GM13976 (cell line): ENCODE measurements around the gene IRX4.

ENCODE experiments used
- DNase-seq: peaks from one replicate; pipeline ENCODE4 v3.0.0; 2012; ENCODE audit warnings: low spot score
- in situ Hi-C: fragments of 300-500 bp; cut with MboI; formaldehyde crosslinking; loops from one replicate; pipeline ENCODE4 v1.12.0; 2022; ENCODE audit warnings: low sequenced_read_pairs, mixed read lengths, inconsistent platforms; ENCODE audit not compliant: unreplicated experiment
- TF ChIP-seq, protein P1 (sequence below): IDR thresholded peaks from 2 replicates; pipeline ENCODE4 v1.5.1; 2012; ENCODE audit warnings: borderline replicate concordance, mild to moderate bottlenecking; ENCODE audit not compliant: insufficient read depth; ENCODE audit errors: extremely low read depth, missing control alignments, control extremely low read depth

IRX4 gene

DNA sequence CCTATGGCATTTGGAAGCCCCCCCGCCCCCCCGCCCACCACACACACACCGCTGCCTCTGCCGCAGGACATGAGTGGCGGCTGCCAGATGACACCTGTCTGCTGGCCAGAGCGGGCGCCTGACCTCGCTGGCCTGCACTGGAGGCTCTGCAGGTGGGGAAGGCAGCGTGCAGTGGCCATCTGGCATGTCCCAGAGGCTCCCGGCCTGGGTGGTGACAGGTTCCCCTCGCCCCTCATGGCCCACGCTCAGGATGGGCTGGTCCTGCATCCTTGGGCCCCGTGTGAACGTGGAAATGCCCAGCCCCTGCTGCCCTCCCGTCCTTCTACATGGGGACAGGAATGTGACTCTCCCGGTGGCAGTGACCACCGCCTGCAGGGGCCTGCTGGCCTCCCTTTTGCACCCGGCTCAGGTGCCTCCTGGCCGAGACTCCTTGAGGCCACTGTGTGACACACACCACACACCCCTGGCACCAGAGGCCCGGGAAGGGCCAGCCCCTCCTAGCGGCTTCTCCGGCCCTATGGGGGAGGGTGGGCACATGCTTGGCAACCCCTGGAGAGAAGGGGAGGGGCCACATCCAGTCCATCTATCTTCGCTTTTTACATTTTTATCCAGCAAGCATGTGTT, 30.3 kb downstream of the IRX4 start:
- TF ChIP-seq, protein P1, sequence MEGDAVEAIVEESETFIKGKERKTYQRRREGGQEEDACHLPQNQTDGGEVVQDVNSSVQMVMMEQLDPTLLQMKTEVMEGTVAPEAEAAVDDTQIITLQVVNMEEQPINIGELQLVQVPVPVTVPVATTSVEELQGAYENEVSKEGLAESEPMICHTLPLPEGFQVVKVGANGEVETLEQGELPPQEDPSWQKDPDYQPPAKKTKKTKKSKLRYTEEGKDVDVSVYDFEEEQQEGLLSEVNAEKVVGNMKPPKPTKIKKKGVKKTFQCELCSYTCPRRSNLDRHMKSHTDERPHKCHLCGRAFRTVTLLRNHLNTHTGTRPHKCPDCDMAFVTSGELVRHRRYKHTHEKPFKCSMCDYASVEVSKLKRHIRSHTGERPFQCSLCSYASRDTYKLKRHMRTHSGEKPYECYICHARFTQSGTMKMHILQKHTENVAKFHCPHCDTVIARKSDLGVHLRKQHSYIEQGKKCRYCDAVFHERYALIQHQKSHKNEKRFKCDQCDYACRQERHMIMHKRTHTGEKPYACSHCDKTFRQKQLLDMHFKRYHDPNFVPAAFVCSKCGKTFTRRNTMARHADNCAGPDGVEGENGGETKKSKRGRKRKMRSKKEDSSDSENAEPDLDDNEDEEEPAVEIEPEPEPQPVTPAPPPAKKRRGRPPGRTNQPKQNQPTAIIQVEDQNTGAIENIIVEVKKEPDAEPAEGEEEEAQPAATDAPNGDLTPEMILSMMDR, result no peak
- DNase-seq, result no peak
- in situ Hi-C loops, result no loop called here

DNA sequence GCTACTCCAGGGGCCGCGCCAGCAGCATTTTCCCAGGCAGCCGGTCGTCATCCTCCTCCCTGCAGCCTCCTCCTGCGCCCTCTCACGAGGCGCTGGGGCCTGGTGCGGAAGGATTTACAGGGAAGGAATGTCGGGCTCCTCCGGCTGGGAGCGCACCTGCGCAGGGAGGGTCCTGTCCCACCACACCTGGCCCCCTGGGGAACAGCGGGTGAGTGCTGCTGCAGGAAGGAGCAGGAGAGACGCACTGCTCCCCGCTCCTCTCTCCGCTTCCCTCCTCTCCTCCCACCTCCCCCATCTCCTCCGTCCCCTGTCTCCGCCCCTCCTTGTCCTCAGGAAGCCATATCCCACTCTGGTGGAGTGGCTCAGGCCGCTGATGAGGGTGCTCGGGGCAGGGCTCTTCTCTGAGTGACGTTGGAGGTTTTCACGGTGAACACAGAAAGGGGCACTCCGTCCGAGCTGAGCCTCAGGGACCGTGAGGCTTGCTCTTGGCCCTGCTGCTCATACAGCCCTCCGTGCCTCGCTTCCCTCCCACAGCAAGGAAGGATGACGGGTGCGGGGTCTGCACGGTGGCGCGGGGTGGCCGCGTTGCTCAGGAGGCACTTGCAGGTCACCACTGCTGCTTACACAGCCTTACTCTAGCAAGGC, 31.3 kb downstream of the IRX4 start:
- in situ Hi-C loops, result no loop called here
- DNase-seq, result no peak
- TF ChIP-seq, protein P1, result no peak

DNA sequence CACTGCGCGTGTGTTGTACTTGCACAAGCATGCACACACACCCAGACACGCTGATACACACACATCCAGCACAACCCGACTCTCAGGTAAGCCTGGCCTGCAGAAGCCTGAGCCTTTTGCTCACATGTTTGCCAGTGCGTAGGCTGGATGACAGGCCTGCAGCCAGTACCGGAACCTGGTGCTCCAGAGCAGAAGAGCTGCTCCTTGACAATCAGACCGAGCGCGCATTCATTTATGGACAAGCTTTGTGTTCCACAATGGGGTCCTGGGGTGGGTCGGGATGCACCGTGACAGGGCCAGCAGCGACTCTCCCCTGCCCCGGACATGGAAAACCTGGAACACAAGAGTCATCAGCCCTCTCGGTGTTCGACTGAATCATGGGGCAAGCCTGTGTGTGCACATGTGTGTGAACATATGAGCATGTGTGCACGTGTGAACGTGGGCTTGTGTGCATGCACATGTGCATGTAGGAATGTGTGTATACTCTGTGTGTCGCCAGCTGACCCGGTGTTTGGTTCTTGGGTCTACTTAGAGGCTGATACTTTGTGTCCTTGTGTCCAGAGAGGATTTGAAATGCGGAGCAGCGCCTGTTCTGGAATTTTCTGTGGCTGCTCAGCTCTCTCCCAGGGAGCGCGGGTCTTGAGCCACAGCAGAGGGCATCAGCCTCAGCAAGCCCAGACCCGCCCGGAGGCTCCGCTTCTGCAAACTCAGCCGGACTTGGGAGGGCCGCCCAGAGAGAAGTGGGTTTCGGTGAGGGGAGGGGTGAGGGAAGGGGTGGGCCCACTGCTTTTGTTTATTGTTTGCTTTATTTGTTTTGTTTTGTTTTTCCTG, 32.2 kb downstream of the IRX4 start:
- TF ChIP-seq, protein P1, result no peak
- DNase-seq, result no peak
- in situ Hi-C loops, result no loop called here

DNA sequence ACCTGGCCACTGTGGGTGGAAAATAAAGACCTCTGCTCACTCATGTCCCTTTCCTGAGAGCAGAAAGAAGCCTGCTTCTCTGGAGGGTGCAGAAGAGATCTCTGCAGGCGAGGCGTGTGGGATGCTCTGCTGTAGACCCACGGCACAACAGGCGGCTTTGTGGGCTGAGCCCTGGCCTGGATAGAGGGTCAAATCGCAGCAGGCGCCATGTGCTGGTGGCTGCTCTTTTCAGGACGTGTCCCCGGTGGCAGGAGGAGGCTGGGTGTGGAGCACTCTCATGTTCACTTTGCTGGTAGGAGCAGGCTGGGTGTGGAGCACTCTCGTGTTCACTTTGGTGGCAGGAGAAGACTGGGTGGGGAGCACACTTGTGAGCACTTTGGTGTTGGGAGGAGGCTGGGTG, 35.1 kb downstream of the IRX4 start:
- TF ChIP-seq, protein P1, result no peak
- DNase-seq, result no peak
- in situ Hi-C loops, result no loop called here

DNA sequence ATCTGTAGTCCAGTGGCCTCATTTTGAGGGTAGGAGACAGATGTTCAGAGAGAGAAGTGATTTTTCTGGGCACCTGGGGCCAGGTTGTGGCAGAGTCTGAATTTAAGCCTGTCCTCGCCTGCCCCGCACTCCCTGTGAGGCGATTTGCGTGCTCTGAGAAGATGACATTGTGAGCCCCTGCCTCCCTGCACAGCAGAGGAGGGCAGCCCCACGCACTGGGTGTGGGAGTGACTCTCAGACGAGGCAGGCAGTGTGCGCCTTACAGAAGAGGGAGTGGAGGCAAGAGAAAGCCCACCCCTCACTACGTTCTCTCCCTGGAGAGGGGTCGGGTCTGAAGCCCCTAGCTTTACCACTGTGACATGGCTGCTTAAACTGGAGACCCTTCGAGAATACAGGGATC, 35.7 kb downstream of the IRX4 start:
- no peak for DNase-seq
- TF ChIP-seq, protein P1, result no peak
- in situ Hi-C loops, result no loop called here

DNA sequence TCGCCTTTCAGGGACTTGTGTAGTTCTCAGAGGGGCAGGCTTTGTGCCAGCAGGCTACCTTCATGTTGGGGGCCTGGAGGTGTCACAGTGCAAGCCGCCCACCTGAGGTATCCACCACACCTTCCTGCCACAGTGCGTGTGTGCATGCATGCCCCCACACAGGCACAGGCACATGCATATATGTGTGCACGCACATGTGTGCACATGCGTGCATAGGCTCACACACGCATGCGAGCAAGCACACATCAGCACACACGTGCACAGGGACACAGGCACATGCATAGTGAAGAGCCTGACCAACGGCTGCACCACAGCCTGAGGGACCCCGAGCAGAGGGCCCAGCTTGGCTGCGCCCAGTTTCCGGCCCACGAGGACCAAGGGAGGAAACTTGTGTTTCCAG, 36.1 kb downstream of the IRX4 start:
- in situ Hi-C loops, result no loop called here

More for the DNA sequence above, 36.1 kb downstream of the IRX4 start:
- TF ChIP-seq, protein P1, result no peak
- DNase-seq, result no peak
